ENCODE measurements around the gene RSPH6A.
"Not testable (repeated sequence)": the region's sequence is repeated elsewhere in the genome, so short reads cannot be mapped to it uniquely, and the experiment has no call there.

Gene RSPH6A

GRCh38 chr19:45800070-45800553 is 15.0 kb downstream of the RSPH6A start:
- DNase-seq (ENCODE audit: low read depth in 2 of 2) = no peak

- not testable (repeated sequence) for DNase-seq (ENCODE audit: low read depth in 2 of 2)
These were observed 15.6 kb downstream of the RSPH6A start for GRCh38 chr19:45799541-45799940.

GRCh38 chr19:45798995-45799517 is 16.1 kb downstream of the RSPH6A start:
- peak in 1 of 2 donors; percentile 12 for DNase-seq (ENCODE audit: low read depth in 2 of 2)

- DNase-seq (ENCODE audit: low read depth in 2 of 2) = no peak
These were observed 20.5 kb downstream of the RSPH6A start for GRCh38 chr19:45794627-45795026.

- no peak for DNase-seq (ENCODE audit: low read depth in 2 of 2)
These were observed 21.2 kb downstream of the RSPH6A start for GRCh38 chr19:45793876-45794275.

GRCh38 chr19:45793178-45793564 is 21.9 kb downstream of the RSPH6A start:
- DNase-seq (ENCODE audit: low read depth in 2 of 2) = no peak

- DNase-seq (ENCODE audit: low read depth in 2 of 2) = peak; percentile 99
These were observed 22.5 kb downstream of the RSPH6A start, which contains the start of gene DMWD for GRCh38 chr19:45792470-45793177. TSS of gene DMWD (minus strand) at chr19:45792845. CDS start at chr19:45792756, 89 bp downstream.

- DNase-seq (ENCODE audit: low read depth in 2 of 2) = no peak
These were observed 23.2 kb downstream of the RSPH6A start for GRCh38 chr19:45791744-45792469.

- DNase-seq (ENCODE audit: low read depth in 2 of 2) = no peak
These were observed 24.2 kb downstream of the RSPH6A start for GRCh38 chr19:45790942-45791341.

- no peak for DNase-seq (ENCODE audit: low read depth in 2 of 2)
These were observed 25.9 kb downstream of the RSPH6A start for GRCh38 chr19:45789035-45789786.

- DNase-seq (ENCODE audit: low read depth in 2 of 2) = no peak
These were observed 28.6 kb downstream of the RSPH6A start for GRCh38 chr19:45786533-45786894.

GRCh38 chr19:45785781-45786532 is 29.2 kb downstream of the RSPH6A start:
- DNase-seq (ENCODE audit: low read depth in 2 of 2) = no peak

GRCh38 chr19:45785097-45785496 is 30.0 kb downstream of the RSPH6A start:
- no peak for DNase-seq (ENCODE audit: low read depth in 2 of 2)

GRCh38 chr19:45784096-45784495 is 31.0 kb downstream of the RSPH6A start:
- DNase-seq (ENCODE audit: low read depth in 2 of 2) = no peak

GRCh38 chr19:45782820-45783785 is 32.0 kb downstream of the RSPH6A start:
- DNase-seq (ENCODE audit: low read depth in 2 of 2) = no peak

- no peak for DNase-seq (ENCODE audit: low read depth in 2 of 2)
These were observed 32.9 kb downstream of the RSPH6A start, which contains the start of gene DMPK for GRCh38 chr19:45782162-45782691. TSS of gene DMPK (minus strand) at chr19:45782490. CDS start at chr19:45782352, 138 bp downstream.

GRCh38 chr19:45781214-45782161 is 33.6 kb downstream of the RSPH6A start:
- no peak for DNase-seq (ENCODE audit: low read depth in 2 of 2)

GRCh38 chr19:45780448-45781213 is 34.5 kb downstream of the RSPH6A start:
- DNase-seq (ENCODE audit: low read depth in 2 of 2) = no peak
